CD1c-positive myeloid dendritic cell (primary cell): Measurements from ENCODE around the gene RET.

Experiments
- DNase-seq: peaks from one replicate; pipeline ENCODE4 v3.0.0-alpha.2; 2016; ENCODE audit errors: extremely low spot score

The RET gene

GRCh38 chr10:43044961-43045621 is 31.8 kb upstream of the RET start:
- DNase-seq = no peak

GRCh38 chr10:43045631-43046287 is 31.1 kb upstream of the RET start:
- DNase-seq = no peak

DNA sequence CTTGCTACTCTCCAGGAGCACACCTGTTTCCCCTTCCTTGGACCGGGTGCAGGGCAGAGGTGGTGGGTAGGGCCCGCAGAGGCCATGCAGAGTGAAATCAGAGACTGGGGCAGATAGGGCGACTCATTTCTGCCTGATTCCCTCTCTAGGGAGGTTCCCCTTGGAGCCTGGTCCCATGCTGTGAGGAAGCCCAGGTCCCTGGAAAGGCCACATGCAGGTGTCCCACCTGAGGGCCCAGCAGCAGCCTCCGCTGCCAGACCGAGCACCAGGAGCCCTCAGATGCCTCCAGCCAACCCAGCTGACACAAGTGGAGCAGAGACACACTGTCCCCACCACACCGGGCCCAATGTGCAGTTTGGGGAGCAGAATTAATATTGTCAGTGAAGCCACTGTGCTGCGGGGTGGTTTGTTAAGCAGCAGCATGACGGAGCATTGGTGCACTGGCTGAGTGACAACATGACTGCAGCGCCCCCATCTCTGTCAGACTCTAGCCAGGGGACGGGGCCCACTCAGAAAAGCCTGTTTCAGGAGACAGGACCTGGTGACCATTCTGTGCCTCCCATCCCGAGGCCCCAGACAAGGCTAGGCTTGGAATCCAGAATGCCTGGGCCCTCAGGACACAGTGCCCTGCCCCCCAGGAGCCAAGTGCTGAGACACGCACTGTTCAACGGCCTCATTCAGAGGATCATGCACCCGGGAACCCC is 30.4 kb upstream of the RET start:
- no peak for DNase-seq

DNA sequence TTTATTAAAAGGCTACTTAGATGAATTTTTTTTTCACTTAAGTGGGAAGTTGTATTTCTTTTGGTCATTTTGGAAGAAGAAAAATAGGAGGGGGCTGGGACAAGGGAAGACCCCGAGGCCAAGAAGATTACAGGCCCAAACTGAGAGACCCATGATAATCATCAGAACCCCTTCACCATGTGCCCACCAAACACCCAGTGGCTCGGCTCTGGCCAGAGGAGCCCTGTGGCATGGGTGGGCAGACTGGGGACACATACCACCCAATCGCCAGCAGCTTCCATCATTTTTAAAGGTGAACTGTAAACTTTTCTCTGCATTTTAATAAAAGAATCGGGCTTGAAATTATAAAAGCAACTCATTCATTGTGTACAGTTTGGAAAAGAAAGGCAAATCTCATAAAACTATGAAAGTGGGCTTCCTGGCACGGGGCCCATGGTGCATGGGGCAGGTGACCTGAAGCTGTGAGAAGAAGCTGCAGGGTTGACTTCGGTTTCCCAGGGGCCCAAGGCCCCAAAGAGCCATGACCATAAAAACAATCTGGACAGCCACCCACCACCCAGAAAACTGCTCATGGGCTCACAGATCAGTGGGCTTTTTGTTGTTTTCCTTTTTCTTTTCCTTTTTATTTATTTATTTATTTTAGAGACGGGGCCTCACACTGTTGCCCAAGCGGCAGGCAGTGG is 29.4 kb upstream of the RET start:
- no peak for DNase-seq

DNA sequence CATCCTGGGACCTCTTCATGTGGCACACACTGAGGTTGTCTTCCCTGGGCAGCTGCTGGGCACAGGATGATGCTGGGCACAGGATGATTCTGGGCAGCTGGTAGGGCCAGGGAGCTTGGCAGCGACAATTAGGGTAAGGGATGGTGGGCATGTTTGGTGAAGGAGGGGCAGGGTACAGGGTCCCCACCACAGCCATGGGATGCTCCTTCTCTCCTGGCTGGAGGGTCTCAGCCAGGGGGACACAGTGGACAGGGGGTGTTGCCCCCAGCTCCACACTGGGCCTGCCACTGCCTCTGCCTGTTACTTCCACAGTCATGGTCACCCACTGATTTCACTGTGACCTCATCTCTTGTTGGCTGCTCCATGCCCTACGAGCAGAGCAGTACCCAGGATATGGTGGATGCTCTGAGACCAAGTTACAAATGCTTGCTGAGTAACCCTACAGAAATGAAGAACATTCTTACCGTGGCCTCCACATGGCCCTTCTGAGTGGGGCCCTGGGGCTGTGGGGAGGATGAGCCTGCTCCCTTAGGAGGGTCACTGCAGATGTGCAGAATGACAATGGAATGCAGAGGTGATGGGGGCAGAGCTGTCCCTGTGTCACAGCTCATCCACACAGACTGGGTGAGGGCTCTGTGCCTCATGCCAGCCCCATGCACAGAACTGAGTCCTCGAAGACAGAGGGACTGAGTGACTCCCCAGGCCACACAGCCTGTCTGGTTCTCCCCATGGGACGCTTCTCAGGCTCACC is 28.4 kb upstream of the RET start:
- DNase-seq = no peak

DNA sequence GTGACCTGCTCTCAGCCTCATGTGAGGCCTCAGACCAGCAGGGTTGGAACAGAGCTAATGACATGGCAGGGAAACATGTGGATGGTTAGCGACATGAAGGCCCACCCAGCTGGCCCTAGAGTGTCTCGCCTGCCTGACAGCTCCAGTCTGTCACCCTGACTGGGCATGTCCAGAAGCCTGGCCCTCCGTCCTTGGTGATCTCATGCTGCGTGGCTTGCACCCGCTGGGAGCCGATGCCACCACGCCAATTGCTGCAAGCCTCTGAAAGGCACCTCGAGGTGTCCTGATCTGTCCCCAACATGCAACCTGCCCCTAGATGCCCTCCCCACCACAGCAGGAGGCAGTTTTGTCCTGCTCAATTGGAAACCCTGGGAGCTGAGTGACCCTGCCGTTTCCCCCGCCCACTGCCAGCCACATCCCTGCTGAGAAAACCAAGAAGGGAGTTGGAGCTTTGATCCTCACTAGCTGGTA is 27.8 kb upstream of the RET start:
- DNase-seq = no peak

- DNase-seq = no peak
These were observed 26.9 kb upstream of the RET start for GRCh38 chr10:43050011-43050410.

- no peak for DNase-seq
These were observed 23.0 kb upstream of the RET start for GRCh38 chr10:43053825-43054224.

DNA sequence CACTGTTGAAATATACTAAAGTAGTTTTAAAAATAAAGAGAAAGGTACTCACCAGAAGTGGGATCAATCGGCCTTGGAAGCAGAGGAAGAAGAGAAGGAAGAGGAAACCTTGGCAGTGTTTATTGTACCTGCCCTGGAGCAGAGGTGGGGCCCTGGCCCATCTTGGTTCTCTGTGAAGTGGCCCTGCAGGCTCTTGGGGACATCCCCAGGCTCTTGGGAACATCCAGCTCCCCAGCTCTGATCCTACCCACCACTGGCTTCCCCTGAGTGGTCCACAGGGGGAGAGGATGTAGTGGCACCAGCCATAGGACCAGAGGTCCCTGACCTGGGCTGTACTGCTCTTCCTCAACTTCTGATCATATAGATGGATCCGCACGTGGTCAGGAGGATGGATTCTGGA is 22.3 kb upstream of the RET start:
- no peak for DNase-seq

DNA sequence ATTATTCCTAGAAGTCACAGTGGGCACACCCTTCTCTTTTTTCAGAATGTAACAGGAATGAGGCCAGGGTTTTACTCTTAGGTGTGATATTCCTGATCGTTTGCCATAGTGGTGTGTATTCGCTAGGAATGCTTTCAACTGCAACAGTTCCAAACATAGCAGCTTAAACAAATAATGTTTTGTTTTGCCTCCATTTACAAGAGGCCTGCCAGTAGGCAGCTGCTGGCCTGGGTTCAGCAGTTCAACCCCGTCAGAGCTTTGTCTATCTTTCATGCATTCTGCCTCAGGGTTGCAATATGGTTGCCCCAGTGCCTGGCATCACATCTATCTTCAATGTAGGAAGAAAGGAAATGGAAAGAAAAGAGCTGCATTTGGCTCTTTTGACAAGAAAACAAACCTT is 21.7 kb upstream of the RET start:
- DNase-seq = no peak

DNA sequence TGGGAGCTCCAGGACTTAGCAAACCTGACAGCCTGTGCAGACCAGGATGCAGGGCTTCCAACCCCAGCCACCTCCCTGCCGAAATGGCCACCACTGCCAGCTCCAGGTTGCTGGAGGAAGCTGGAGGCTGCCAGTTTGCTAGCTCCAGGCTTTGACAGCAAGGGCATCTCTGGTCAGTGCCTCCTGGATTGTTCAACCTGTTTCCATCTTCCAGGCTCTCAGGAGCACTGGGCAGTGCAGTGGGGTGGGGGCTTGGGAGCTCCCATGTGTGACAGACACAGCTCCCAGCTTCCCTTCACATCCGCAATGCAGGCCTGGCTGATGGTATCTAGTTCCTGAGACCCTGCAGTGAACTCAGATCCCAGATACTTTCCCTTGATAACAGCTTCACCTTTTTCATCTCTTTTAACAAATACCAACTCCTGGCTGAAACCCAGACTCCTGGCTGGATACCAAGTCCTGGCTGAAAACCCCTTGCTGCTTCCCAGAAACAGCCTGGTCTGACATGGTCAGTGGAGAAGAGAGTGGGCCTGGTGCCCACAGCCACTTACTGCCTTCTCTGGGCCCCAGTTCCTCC is 20.8 kb upstream of the RET start:
- DNase-seq = no peak

- DNase-seq = no peak
These were observed 20.3 kb upstream of the RET start for GRCh38 chr10:43056568-43057011.

GRCh38 chr10:43057231-43057711 is 19.6 kb upstream of the RET start:
- DNase-seq = no peak

GRCh38 chr10:43057831-43058340 is 19.0 kb upstream of the RET start:
- no peak for DNase-seq

DNA sequence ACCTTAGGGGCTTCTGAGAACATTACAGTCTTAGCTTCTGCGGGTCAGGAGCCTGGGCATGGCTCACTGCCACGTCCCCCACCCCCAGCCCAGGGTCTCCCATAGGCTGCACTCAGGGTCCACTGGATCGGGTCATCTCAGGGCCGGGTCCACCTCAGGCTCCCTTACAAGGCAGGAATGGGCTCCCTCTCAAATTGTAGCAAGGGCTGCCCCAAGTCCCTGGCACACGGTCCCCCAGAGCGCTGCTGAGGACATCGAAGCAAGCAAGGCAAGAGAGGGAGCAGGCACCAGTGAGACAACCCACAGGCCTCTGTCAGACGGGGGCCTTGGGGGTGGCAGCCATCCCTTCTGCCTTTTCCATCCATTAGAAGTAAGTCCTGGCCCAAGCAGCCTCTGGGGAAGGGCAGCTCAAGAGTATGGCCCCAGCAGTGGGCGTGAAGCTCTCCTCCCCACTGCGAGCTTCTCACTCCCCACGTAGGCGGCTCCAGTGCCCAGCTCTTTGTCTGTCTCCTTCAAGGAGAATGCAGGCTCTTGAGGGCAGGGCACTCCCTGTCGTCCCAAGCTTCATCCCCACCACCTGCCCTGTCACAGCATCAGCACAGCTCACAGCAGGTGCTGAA is 18.0 kb upstream of the RET start:
- no peak for DNase-seq

DNA sequence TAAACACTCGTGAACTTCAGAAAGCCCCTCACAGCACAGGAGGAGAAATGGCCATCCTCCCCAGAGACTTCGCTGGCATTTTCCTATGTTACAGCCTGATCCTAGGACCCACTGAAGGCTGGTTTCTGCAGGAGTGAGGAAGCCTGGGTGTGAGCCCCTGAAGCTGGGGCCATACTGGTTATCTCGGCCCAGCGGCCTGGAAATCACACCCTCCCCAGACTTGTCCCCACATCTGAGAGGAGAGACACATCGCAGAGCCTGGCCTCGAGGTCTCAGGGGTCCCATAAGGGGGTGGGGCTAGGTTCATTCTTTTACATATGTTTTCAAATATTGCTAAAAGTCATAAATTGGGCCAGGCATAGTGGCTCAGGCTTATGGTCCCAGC is 17.5 kb upstream of the RET start:
- no peak for DNase-seq

DNA sequence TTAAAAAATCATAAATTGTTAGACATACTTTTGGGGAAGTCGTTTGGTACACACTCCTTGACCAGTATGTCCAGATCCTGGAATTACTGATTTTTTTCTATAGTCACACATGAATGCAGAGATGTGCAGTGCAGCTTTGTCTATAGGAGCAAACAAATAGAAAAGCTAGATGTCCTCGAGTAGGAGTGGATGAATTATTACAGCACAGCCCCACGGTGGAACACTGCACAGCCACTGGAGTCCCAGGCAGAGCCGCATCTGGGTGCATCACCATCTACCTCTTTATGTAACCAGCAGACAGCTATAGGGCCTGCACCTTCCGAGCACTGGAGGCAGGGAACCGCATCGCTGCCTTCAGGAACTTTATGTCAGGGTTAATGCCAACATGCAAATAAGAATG is 17.0 kb upstream of the RET start:
- DNase-seq = no peak

DNA sequence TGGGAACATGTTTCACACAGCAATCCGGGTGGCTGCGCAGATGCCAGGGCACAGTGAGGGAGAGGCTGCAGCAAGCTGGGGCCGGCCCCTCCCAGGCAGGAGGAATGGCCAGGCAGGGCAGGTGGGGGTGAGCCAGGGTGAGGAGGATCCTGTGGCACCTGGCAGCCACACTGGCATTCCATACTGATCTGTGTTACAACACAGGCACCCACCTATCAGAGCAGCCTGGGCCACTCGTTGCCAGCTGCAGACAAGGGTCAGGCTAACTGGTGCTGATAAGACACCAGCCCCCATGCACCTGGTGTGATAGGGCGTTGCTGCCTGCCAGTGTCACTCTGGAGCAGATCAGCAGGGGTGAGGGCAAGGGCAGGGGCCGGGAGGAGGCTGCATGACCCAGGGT is 16.6 kb upstream of the RET start:
- DNase-seq = no peak

GRCh38 chr10:43061331-43061730 is 15.5 kb upstream of the RET start:
- DNase-seq = no peak

DNA sequence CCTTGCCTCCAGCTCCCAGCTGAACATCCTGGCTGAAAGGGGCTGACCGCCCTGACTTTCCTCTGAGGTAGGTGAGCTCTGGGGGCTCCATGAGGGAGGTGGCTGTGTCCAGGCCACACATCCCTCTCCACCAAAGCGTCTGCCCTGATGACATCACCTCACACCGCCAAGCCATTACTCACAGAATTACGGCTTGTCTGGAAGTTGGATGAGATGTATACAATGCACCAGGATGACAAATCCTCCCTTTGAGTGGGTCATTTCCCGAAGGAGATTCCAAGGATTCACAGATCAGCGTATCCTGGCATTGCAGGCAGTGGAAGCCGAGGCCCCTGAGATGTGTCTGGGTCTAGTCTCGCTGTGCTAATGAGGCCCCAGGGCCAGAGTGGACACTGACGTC is 15.1 kb upstream of the RET start:
- DNase-seq = no peak
